DMS153 (cell line): ENCODE measurements around the gene MRE11.
"Not testable (repeated sequence)": the region's sequence is repeated elsewhere in the genome, so short reads cannot be mapped to it uniquely, and the experiment has no call there.

Experiments
- DNase-seq: peaks from one replicate; lab custom pipeline; 2025; lab: John Stamatoyannopoulos, UW

Gene MRE11

GRCh38 chr11:94506513-94506912 is 12.9 kb upstream of the MRE11 start:
- DNase-seq, result not testable (repeated sequence)

DNA sequence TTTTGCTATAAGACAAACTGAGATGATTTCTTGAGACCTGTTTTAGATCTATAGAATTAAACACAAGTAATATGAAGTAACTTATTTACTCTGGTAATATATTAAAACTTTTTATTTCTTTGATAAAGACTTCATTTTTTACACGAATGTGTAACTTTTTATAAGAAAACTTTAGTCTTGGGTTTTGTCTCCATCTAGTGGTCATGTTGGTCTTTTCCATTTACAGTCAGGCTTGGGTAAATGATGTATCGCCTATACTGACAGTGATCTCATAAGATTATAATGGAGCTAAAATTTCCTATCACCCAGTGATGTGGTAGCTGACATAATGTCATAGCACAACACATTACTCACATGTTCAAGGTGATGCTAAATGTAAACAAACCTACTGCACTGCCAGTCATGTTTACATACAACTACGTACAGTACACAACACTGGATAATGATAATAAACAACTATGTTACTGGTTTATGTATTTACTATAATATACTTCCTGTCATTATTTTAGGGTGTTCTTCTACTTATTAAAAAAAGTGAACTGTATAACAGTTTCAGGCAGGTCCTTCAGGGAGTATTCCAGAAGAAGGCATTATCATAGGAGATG is 11.1 kb upstream of the MRE11 start:
- no peak for DNase-seq

GRCh38 chr11:94501522-94501921 is 7.9 kb upstream of the MRE11 start:
- DNase-seq, result no peak

- DNase-seq, result no peak
Measured at GRCh38 chr11:94500181-94500580, 6.5 kb upstream of the MRE11 start.

DNA sequence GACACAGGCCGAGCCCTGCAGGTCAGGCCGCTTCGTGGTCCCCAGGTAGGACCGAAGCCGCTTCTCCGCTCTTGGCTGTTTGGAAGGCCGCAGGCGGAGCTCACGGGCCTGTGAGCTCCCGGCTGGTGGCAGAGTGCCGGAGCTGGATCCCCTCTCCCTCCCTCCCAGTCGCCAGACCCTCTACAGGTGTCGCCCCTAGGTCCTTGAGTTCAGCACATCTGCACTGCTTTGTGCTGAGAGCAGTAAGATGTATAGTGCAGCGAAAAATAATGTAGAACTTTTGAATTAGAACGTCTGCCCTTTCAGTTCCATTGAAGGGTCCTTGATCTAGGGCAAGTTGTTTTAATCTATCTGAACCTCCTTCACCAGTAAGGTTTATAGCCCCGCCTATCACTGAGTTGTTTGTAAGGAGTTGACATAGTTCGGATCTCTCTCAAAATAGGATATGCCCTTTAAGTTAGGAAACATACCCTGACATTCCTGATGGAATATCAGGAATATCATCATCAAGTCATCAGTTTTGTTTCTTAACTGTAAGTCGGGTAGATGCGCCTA is 559 bp upstream of the MRE11 start:
- no peak for DNase-seq

DNA sequence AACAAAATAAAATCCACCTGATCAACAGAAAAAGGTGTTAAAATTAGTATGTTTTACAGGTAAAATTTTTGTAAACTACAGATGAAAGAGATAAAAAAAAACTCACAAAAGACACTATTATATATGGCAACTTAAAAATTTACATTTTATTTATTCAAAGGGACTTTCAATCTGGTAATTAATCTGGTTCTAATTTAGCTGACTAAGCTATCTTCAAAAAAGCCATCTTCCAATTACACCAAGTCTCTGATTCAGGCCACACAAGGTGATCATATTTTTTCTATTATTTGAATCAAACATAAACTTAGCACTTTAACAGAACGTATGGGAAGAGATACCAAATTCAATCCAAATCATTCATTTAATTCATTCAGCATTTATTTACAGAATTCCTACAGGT is 7.6 kb downstream of the MRE11 start:
- no peak for DNase-seq

- no peak for DNase-seq
Measured at GRCh38 chr11:94481342-94481741, 12.3 kb downstream of the MRE11 start.

GRCh38 chr11:94477624-94478023 is 16.0 kb downstream of the MRE11 start:
- DNase-seq, result no peak

DNA sequence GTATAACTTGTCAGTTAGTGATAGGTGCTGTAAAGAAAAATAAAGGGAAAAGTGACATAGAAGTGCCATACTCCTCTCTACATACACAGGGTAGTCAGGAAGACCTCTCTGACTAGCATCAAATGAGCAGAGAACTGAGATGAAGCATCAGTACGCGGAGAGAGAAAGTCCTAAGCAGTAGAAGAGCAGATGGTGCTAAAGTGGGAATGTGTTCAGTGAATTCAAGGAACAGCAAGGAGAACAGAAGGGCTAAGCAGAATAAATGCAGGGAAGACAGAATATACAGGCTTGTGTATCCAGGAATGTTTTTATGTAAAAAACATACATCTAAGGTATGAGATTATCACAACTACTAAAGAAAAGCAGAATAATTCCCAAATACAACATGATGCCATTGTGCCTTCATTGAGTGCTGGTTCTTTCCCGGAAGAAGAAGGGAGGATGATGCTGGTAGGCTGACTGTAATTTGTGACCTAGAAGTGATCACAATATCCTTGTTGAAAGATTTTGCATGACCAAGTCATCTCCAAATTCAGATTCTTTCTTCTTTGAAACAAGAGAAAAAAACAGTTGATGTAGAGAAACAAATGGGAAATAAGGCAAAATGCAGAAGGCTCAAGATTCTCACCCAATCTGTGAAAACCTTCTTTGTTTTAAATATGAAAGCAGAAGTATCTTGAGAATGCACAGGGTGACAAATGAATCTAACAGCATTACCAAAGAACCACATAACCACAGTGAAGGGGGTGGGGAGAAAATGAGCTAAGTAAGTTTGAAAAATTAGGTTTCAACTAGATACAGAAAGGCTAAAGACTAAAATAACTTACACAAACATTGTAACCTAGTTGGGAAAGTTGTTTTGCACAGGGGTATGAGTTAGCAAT is 20.5 kb downstream of the MRE11 start:
- DNase-seq, result no peak

DNA sequence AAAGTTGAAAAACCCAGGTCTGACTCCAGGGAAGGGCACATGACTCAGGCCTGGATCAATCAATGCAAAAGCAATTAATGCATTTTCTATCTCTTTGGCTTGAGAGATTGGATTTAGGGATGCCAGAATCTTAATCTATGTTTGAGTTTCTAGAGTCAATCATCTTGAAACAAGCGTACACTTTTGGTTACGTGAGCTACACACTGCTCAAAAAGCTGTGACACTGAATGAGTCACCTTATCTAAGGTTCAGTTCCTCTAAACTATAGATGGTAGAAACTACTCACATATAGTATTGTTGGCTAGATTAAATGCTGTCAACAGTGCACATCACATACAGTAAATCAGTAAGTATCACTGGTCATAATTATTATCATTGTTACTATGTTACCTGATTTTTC is 24.2 kb downstream of the MRE11 start:
- DNase-seq, result no peak

GRCh38 chr11:94459576-94459975 is 34.1 kb downstream of the MRE11 start:
- no peak for DNase-seq

DNA sequence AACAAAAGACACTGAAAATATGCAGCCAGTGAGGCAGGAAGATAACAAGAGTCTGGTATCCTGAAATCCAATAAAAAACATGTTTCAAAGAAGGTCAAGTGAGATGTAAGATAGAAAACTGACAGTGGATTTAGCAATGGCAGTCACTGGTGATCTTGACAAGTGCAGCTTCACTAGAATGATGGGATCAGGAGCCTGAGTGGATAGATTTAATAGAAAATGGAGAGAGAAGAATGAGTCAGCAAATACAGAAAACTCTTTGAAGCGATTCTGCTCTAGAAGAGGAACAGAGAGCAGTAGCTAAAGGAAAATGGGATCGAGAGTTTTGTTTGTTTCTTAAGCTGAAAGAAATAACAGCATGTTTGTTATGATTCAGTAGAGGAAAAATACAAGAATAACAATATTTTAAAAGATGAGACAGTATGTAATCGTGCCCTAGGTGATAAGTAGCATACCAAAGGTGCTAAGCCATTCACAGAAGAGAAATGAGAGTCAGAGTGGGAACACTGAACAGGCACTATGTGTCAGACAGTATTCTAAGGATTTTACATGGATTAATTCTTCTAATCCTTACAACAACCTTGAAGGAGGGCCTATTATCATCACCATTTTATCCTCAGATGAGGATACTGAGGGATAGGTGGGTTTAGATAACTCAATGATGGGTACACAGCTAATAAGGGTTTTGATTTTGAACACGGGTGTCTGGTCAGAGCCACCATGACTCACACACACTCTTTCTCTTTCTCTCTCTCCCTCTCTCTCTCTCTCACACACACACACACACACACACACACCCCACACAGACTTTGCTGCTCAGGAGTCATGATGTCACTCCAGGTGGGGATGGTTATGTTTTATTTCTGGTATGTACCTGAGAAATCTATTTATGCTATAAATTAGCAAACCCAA is 36.3 kb downstream of the MRE11 start:
- DNase-seq, result no peak

- DNase-seq, result no peak
Measured at GRCh38 chr11:94455861-94456260, 37.8 kb downstream of the MRE11 start.

GRCh38 chr11:94454301-94454700 is 39.3 kb downstream of the MRE11 start:
- DNase-seq, result no peak

GRCh38 chr11:94452988-94453387 is 40.7 kb downstream of the MRE11 start:
- no peak for DNase-seq

- DNase-seq, result no peak
Measured at GRCh38 chr11:94450048-94450447, 43.6 kb downstream of the MRE11 start.

GRCh38 chr11:94449437-94449836 is 44.2 kb downstream of the MRE11 start:
- DNase-seq, result peak; percentile 75

DNA sequence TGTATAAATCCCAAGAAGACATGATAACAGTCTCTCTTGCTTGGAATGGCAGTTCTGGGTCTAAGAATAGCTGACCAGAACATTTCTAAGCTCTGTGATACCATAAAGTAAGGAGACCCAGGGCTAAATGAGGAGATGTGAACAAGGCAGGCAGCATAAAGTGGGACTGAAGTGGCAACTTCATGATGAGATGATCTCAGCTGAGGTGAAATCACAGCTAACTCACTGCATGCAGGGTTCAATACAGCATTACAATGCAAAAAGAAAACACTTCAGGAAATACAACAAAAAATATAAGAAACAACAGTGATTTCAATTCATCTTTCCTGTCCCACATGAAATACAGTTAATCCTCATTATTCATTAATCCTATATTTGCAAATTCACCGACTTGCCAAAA is 44.6 kb downstream of the MRE11 start:
- DNase-seq, result no peak

- DNase-seq, result no peak
Measured at GRCh38 chr11:94447149-94447548, 46.5 kb downstream of the MRE11 start.

DNA sequence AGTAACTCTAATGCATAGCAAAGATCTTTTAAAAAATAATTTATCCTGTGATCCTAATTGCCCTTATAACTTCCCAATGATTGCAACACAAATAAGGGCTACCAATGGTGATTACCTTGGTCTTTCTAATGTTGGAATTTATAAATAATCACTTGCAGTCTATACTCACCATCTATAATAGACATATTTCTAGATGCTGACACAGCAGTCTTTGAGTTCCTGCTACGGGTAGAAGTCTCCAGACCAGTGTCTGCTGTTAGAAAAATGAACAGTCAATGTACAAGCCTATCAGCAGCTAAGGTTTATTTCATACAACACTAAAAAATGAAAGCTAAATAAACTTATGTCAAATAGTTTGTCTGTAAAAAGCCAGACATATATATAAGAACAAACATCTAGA is 48.0 kb downstream of the MRE11 start:
- DNase-seq, result no peak

- DNase-seq, result no peak
Measured at GRCh38 chr11:94433049-94433448, 60.6 kb downstream of the MRE11 start.

GRCh38 chr11:94424662-94425061 is 69.0 kb downstream of the MRE11 start:
- no peak for DNase-seq
